Upper lobe of right lung (tissue), 1 donor: ENCODE measurements around the gene ZNF202. TPM values are rescaled to one million over a fixed set of nuclear protein-coding genes. Genes with fewer than 3 reads are reported as not detected.
"Not testable (repeated sequence)": the region's sequence is repeated elsewhere in the genome, so short reads cannot be mapped to it uniquely, and the experiment has no call there.

ENCODE experiments used
- ATAC-seq: fragments of 200-7000 bp; cut with Tn5 transposase; one replicate; pipeline ENCODE4 v1.9.1; 2020; ENCODE audit warnings: mild to moderate bottlenecking, moderate library complexity
- DNase-seq: peaks from one replicate; pipeline ENCODE4 v3.0.0-alpha.2; 2020
- H3K27ac ChIP-seq: fragments of 200-600 bp; one replicate; pipeline ENCODE4 v1.8.0; 2022
- H3K27me3 ChIP-seq: fragments of 200-600 bp; one replicate; pipeline ENCODE4 v1.8.0; 2022; ENCODE audit warnings: mild to moderate bottlenecking
- H3K36me3 ChIP-seq: fragments of 200-600 bp; one replicate; pipeline ENCODE4 v1.8.0; 2022
- H3K4me1 ChIP-seq: fragments of 200-600 bp; one replicate; pipeline ENCODE4 v1.8.0; 2022
- H3K4me3 ChIP-seq: fragments of 200-600 bp; one replicate; pipeline ENCODE4 v1.8.0; 2022; ENCODE audit warnings: mild to moderate bottlenecking
- H3K9me3 ChIP-seq: fragments of 200-600 bp; one replicate; pipeline ENCODE4 v1.8.0; 2022
- CTCF ChIP-seq: fragments of 200-600 bp; IDR thresholded peaks from one replicate; pipeline ENCODE4 v1.8.0; 2022; ENCODE audit warnings: antibody characterized with exemption
- intact Hi-C: fragments of 100-400 bp; cut with DNase I; formaldehyde crosslinking; loops from one replicate; pipeline ENCODE4 v1.11.0; 2022
- total RNA-seq: library from RNA; stranded (reverse); fragmentation: NEBNext Ultra II Directional; extraction: Animal tissue kit (Norgen Biotek cat#: 25700); gene quantifications from one replicate; pipeline ENCODE4 v1.2.1, GENCODE V29; 2021
- donor health status: DM: no; HTN: yes; CAD: no; lungs with severe emphysema.

Gene ZNF202
- total RNA-seq, 1 donor from 2014 or later, result 9.6 TPM

- H3K36me3 ChIP-seq, result no peaks in the 10 kb centered on the region
- DNase-seq (no peak), ATAC-seq (no peak)
- no peak overlapping the region for H3K27ac ChIP-seq
- no peaks in the 10 kb centered on the region for H3K27me3 ChIP-seq
- intact Hi-C loops, result no loop called here
- no peaks in the 10 kb centered on the region for H3K9me3 ChIP-seq
- H3K4me1 ChIP-seq, result no peaks in the 10 kb centered on the region
- no peak overlapping the region for H3K4me3 ChIP-seq
- TF ChIP-seq CTCF, result no peak
These were observed 23.4 kb downstream of the ZNF202 start for GRCh38 chr11:123718063-123718462.

GRCh38 chr11:123712627-123713026, 28.8 kb downstream of the ZNF202 start:
- ATAC-seq, intact Hi-C loops, H3K36me3 ChIP-seq, H3K27me3 ChIP-seq, H3K4me3 ChIP-seq, H3K9me3 ChIP-seq, DNase-seq, H3K27ac ChIP-seq, H3K4me1 ChIP-seq: not testable (repeated sequence)

GRCh38 chr11:123707606-123708205, 33.8 kb downstream of the ZNF202 start:
- intact Hi-C loops, result no loop called here
- peak; percentile 72 for TF ChIP-seq CTCF
- Histone ChIP-seq H3K27me3 (peaks cover 8% of the 10 kb centered on the region), H3K27ac (no peak overlapping the region), H3K9me3 (no peaks in the 10 kb centered on the region), H3K36me3 (no peaks in the 10 kb centered on the region), H3K4me1 (no peaks in the 10 kb centered on the region), H3K4me3 (no peak overlapping the region)
- DNase-seq (no peak), ATAC-seq (peak; percentile 61)

GRCh38 chr11:123707206-123707605, 34.3 kb downstream of the ZNF202 start:
- ATAC-seq, result no peak
- no peaks in the 10 kb centered on the region for H3K4me1 ChIP-seq
- no peaks in the 10 kb centered on the region for H3K9me3 ChIP-seq
- peaks cover 8% of the 10 kb centered on the region for H3K27me3 ChIP-seq
- H3K36me3 ChIP-seq, result no peaks in the 10 kb centered on the region
- H3K27ac ChIP-seq, result no peak overlapping the region
- TF ChIP-seq CTCF, result no peak
- DNase-seq, result no peak
- H3K4me3 ChIP-seq, result no peak overlapping the region
- intact Hi-C loops, result no loop called here

GRCh38 chr11:123704341-123704740, 37.1 kb downstream of the ZNF202 start:
- H3K36me3 ChIP-seq, result no peaks in the 10 kb centered on the region
- DNase-seq (no peak), ATAC-seq (no peak)
- H3K27ac ChIP-seq, result no peak overlapping the region
- no peak for TF ChIP-seq CTCF
- no peaks in the 10 kb centered on the region for H3K4me1 ChIP-seq
- no peak overlapping the region for H3K4me3 ChIP-seq
- H3K9me3 ChIP-seq, result no peaks in the 10 kb centered on the region
- peaks cover 3% of the 10 kb centered on the region for H3K27me3 ChIP-seq
- intact Hi-C loops, result no loop called here

GRCh38 chr11:123702696-123703095, 38.8 kb downstream of the ZNF202 start:
- no peaks in the 10 kb centered on the region for H3K27me3 ChIP-seq
- TF ChIP-seq CTCF, result no peak
- no peak for ATAC-seq
- no peaks in the 10 kb centered on the region for H3K4me1 ChIP-seq
- DNase-seq, result no peak
- no peaks in the 10 kb centered on the region for H3K36me3 ChIP-seq
- H3K27ac ChIP-seq, result no peak overlapping the region
- no peaks in the 10 kb centered on the region for H3K9me3 ChIP-seq
- intact Hi-C loops, result no loop called here
- no peak overlapping the region for H3K4me3 ChIP-seq
